Esophagus muscularis mucosa (tissue), 4 donors: ENCODE measurements around the gene MRPL23. TPM values are rescaled to one million over a fixed set of nuclear protein-coding genes. Genes with fewer than 3 reads are reported as not detected.
A peak's percentile ranks its signal among the peaks of the same experiment; 100 is the strongest.

Source experiments
- DNase-seq: peaks from one replicate; pipeline ENCODE4 v3.0.0-alpha.2; 2017; ENCODE audit errors: extremely low spot score
- H3K27ac ChIP-seq, 4 donors: fragments of 200-600 bp; sonication (generic); replicated peaks in 1 of 4; 1 replicate in 3 of 4; 2 replicates in 1 of 4; pipeline ENCODE4 v1.5.1; 2016 to 2019; ENCODE audit warnings: mild to moderate bottlenecking in 1 of 4
- H3K27me3 ChIP-seq, 4 donors: fragments of 200-600 bp; sonication (generic); one replicate each; pipeline versions ENCODE4 v1.5.1 to v1.6.0; 2016 to 2019
- H3K36me3 ChIP-seq, 4 donors: fragments of 200-600 bp; sonication (generic); one replicate each; pipeline ENCODE4 v1.5.1; 2016 to 2019
- H3K4me1 ChIP-seq, 4 donors: fragments of 200-600 bp; sonication (generic); one replicate each; pipeline ENCODE4 v1.5.1; 2016 to 2019
- H3K4me3 ChIP-seq, 4 donors: fragments of 200-600 bp; sonication (generic); 1 replicate in 2 of 4; 2 replicates in 2 of 4; pipeline ENCODE4 v1.5.1; 2016 to 2019; ENCODE audit warnings: mild to moderate bottlenecking in 4 of 4, moderate library complexity in 1 of 4
- H3K9me3 ChIP-seq, 4 donors: fragments of 200-600 bp; sonication (generic); 1 replicate in 3 of 4; 2 replicates in 1 of 4; pipeline ENCODE4 v1.5.1; 2016 to 2019
- CTCF ChIP-seq, 3 experiments: fragments of 200-600 bp in 2 of 3; fragments of 450-650 bp in 1 of 3; sonication (generic) in 2 of 3; IDR thresholded peaks; one replicate each; pipeline ENCODE4 v1.5.1; 2017 to 2019; ENCODE audit warnings: antibody characterized with exemption in 3 of 3, mild to moderate bottlenecking in 2 of 3, moderate library complexity in 1 of 3
- EP300 ChIP-seq: sonication (generic); formaldehyde crosslinking; IDR thresholded peaks from one replicate; pipeline ENCODE4 v1.6.1; 2017; ENCODE audit warnings: antibody characterized with exemption
- POLR2A ChIP-seq: fragments of 450-650 bp; IDR thresholded peaks from one replicate; pipeline ENCODE4 v1.6.1; 2017; ENCODE audit warnings: antibody characterized with exemption, moderate library complexity, mild to moderate bottlenecking, low read depth
- POLR2AphosphoS5 ChIP-seq, 2 donors: sonication (generic); formaldehyde crosslinking; IDR thresholded peaks; one replicate each; pipeline ENCODE4 v1.6.1; 2017; ENCODE audit warnings: antibody characterized with exemption in 2 of 2
- WGBS: methylation state at CpG from one replicate; pipeline ENCODE4 v1.1.5; 2018; 5-methylcytosine and 5-hydroxymethylcytosine counted together
- intact Hi-C: fragments of 100-400 bp; cut with DNase I; formaldehyde crosslinking; loops from one replicate; pipeline ENCODE4 v1.15.1; 2023
- total RNA-seq, 4 donors: library from RNA; depleted of rRNA; stranded (reverse); fragments of >200 nt; gene quantifications; one replicate each; pipeline versions ENCODE4 v1.1.0 to v1.2.1, GENCODE V29; 2016

The MRPL23 gene
- total RNA-seq, 4 donors from 2014 or later: 82.0 to 153 (median 92.4) TPM

DNA sequence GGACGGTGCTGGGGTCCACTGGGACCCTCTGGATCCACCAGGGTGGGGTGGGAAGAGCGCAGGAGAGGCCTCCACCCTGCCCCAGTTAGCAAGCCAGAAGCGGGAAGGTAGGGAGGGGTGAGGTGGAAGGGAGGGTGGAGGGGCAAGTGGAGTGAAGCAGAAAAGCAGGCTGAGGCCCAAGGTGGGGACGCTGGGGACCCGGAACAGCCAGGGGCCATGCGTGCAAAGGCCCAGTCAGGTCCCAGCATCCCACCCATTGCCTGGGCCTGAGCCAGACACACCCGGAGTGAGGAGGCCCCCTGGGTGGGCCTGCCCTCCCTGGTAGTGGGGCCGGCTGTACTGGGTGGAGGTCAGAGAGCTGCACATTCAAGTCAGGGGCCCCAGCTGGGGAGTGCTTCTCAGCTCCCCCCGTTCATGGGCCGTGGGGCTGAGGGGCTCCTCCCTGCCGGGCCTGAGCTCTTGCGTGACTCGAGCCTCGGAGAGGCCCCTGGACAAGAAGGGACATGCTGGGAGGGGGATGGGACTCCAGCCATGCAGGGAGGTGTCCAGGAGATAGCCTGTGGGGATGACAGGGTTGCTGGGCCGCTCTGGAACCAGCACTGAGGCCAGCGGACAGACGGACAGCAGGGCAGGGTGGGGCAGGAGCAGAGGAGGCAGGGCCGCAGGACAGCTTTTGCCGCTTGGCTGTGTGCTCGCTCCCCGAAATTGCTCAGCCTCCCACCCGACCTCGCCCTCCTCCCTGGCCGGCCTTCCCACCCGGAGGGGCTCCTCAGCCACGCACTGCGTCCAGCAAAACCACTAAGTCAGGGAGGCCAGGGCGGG is 19.9 kb upstream of the MRPL23 start:
- H3K36me3 ChIP-seq: no peaks in the 10 kb centered on the region
- intact Hi-C loops: no loop called here

GRCh38 chr11:1927848-1928469 is 19.2 kb upstream of the MRPL23 start:
- peaks cover 17 to 36% (median 27%) of the 10 kb centered on the region in 4 donors for H3K4me1 ChIP-seq
- no peak for DNase-seq
- no peaks in the 10 kb centered on the region for H3K36me3 ChIP-seq
- TF ChIP-seq EP300: no peak
- TF ChIP-seq POLR2A: no peak
- no peak for TF ChIP-seq POLR2AphosphoS5 (IDR thresholded peaks at IDR 0.05)
- no peak for TF ChIP-seq CTCF (IDR thresholded peaks at IDR 0.05)
- intact Hi-C loops: no loop called here
- H3K27ac ChIP-seq: peak overlapping the region; percentile 21 to 65 (median 36)
- peak overlapping the region in 1 of 4 donors; percentile 3 for H3K4me3 ChIP-seq
- 91% methylated on average over 11 of the region's 20 CpGs for WGBS
- H3K9me3 ChIP-seq: no peaks in the 10 kb centered on the region
- no peaks in the 10 kb centered on the region for H3K27me3 ChIP-seq

More for the DNA sequence above, 19.9 kb upstream of the MRPL23 start:
- TF ChIP-seq CTCF (IDR thresholded peaks at IDR 0.05): no peak
- Histone ChIP-seq H3K4me1 (peaks cover 24 to 44% (median 32%) of the 10 kb centered on the region in 4 donors), H3K27ac (peak overlapping the region; percentile 21 to 65 (median 36)), H3K9me3 (no peaks in the 10 kb centered on the region), H3K4me3 (peak overlapping the region in 1 of 4 donors; percentile 3), H3K27me3 (no peaks in the 10 kb centered on the region)
- 81% methylated on average over 20 of the region's 28 CpGs for WGBS
- DNase-seq: no peak

DNA sequence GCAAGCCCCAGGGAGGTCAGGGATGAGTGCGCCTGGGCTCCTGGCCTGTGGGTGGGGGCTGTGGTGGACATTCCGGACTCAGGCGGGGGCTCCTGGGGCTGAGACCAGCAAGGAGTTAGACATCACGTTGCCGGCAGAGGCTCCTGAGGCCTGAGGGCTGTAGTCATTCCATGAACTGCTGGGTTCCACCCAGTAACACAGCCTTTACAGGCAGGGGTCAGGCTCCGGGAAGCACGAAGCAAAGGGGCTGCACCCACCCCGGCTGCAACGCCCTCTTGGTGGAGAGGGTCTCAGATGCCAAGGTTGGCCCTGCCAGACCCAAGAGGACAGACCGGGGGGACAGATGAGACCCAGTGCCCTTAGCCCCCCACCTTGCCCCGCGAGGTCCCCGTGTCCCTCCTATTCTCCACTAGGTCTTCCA is 18.7 kb upstream of the MRPL23 start:
- peaks cover 17 to 33% (median 26%) of the 10 kb centered on the region in 4 donors for H3K4me1 ChIP-seq
- intact Hi-C loops: no loop called here
- WGBS: 72% methylated on average over 6 of the region's 13 CpGs
- H3K9me3 ChIP-seq: no peaks in the 10 kb centered on the region
- H3K36me3 ChIP-seq: no peaks in the 10 kb centered on the region
- DNase-seq: no peak
- H3K27ac ChIP-seq: peak overlapping the region; percentile 21 to 65 (median 30)
- H3K4me3 ChIP-seq: no peak overlapping the region
- no peak for TF ChIP-seq CTCF (IDR thresholded peaks at IDR 0.05)
- TF ChIP-seq POLR2AphosphoS5 (IDR thresholded peaks at IDR 0.05): no peak
- TF ChIP-seq POLR2A: no peak
- no peak for TF ChIP-seq EP300
- no peaks in the 10 kb centered on the region for H3K27me3 ChIP-seq

- 96% methylated on average over 24 of the region's 35 CpGs for WGBS
- peak overlapping the region in 3 of 4 donors; percentile 21 to 34 (median 22) for H3K27ac ChIP-seq
- H3K36me3 ChIP-seq: no peaks in the 10 kb centered on the region
- intact Hi-C loops: no loop called here
- no peak for DNase-seq
- H3K27me3 ChIP-seq: no peaks in the 10 kb centered on the region
- H3K9me3 ChIP-seq: no peaks in the 10 kb centered on the region
- no peak overlapping the region for H3K4me3 ChIP-seq
- no peak for TF ChIP-seq POLR2AphosphoS5 (IDR thresholded peaks at IDR 0.05)
- no peak for TF ChIP-seq POLR2A
- no peak for TF ChIP-seq CTCF (IDR thresholded peaks at IDR 0.05)
- no peak for TF ChIP-seq EP300
- H3K4me1 ChIP-seq: peaks cover 17 to 33% (median 26%) of the 10 kb centered on the region in 4 donors
Measured at GRCh38 chr11:1928891-1929541, 18.1 kb upstream of the MRPL23 start.
